HepG2 (cell line): ENCODE results near the gene GAGE10. TPM values are rescaled to one million over a fixed set of nuclear protein-coding genes. Genes with fewer than 3 reads are reported as not detected.

ENCODE experiments used
- AGO2 ChIP-seq: fragments of 200-400 bp; formaldehyde crosslinking; optimal IDR thresholded peaks from 2 replicates; pipeline ENCODE3; 2017; ENCODE audit warnings: mild to moderate bottlenecking, low read depth, low read length, moderate library complexity
- ETV6 ChIP-seq: sonication (generic); formaldehyde crosslinking; conservative IDR thresholded peaks from 2 replicates; pipeline ENCODE4 v1.4.0; 2020; ENCODE audit warnings: missing genetic modification reagents
- HMG20B ChIP-seq: conservative IDR thresholded peaks from 2 replicates; pipeline ENCODE4 v1.6.1; 2016; ENCODE audit warnings: missing genetic modification reagents, missing compliant biosample characterization
- HNRNPUL1 ChIP-seq: fragments of 200-400 bp; formaldehyde crosslinking; IDR thresholded peaks from 2 replicates; pipeline ENCODE4 v1.6.1; 2017; ENCODE audit warnings: low read depth, mild to moderate bottlenecking, low read length, moderate library complexity
- KDM6A ChIP-seq: IDR thresholded peaks from 2 replicates; pipeline ENCODE4 v1.6.1; 2016; ENCODE audit warnings: low read depth
- PAWR ChIP-seq: sonication (generic); formaldehyde crosslinking; IDR thresholded peaks from 2 replicates; pipeline ENCODE4 v1.4.0; 2020; ENCODE audit warnings: missing genetic modification reagents, mild to moderate bottlenecking, borderline replicate concordance
- POLR2AphosphoS5 ChIP-seq: IDR thresholded peaks from 2 replicates; pipeline ENCODE4 v1.6.1; 2012; ENCODE audit warnings: low read depth, low read length
- RELA ChIP-seq: sonication (generic); formaldehyde crosslinking; IDR thresholded peaks from 2 replicates; pipeline ENCODE4 v1.4.0; 2020; ENCODE audit warnings: missing genetic modification reagents
- ZFP1 ChIP-seq: IDR thresholded peaks from 2 replicates; pipeline ENCODE4 v1.6.1; 2016
- ZNF33A ChIP-seq: sonication (generic); formaldehyde crosslinking; IDR thresholded peaks from 2 replicates; pipeline ENCODE4 v1.5.1; 2020; ENCODE audit warnings: missing genetic modification reagents, mild to moderate bottlenecking, moderate library complexity, borderline replicate concordance
- ZNF747 ChIP-seq: sonication (generic); formaldehyde crosslinking; IDR thresholded peaks from 2 replicates; pipeline ENCODE4 v1.8.1; 2023; ENCODE audit warnings: missing genetic modification reagents, mild to moderate bottlenecking, borderline replicate concordance
- polyA plus RNA-seq, 8 experiments: library from polyadenylated mRNA; depleted of rRNA in 3 of 8; stranded (reverse) in 7 of 8; unstranded in 1 of 8; fragments of >200 nt; fragmentation: Illumina TruSeq in 4 of 8; extraction: Trizol in 4 of 8; gene quantifications; 2 replicates each; pipeline versions ENCODE4 v1.2.1 to v1.2.3, GENCODE V29; 2011 to 2016; ENCODE audit warnings: low read depth in 4 of 8, missing spikeins in 1 of 8, mixed read lengths in 1 of 8; ENCODE audit not compliant: insufficient read depth in 1 of 8
- total RNA-seq, 5 experiments: library from RNA; depleted of rRNA; stranded (reverse); fragments of >200 nt; fragmentation: Illumina TruSeq; extraction: Trizol; gene quantifications; 2 replicates each; pipeline ENCODE4 v1.2.3, GENCODE V29; 2016; ENCODE audit warnings: low read depth in 1 of 5
- TF ChIP-seq, protein P1 (sequence below): IDR thresholded peaks from 2 replicates; pipeline ENCODE4 v1.6.1; 2016; ENCODE audit warnings: mild to moderate bottlenecking, missing biosample characterization, missing genetic modification reagents
- TF ChIP-seq, protein P2 (sequence below): sonication (generic); formaldehyde crosslinking; IDR thresholded peaks from 2 replicates; pipeline ENCODE4 v1.9.0; 2021; ENCODE audit warnings: missing genetic modification reagents, mild to moderate bottlenecking, borderline replicate concordance
- TF ChIP-seq, protein P3 (sequence below): sonication (generic); formaldehyde crosslinking; IDR thresholded peaks from 2 replicates; pipeline ENCODE4 v1.4.0; 2020; ENCODE audit warnings: missing genetic modification reagents
- TF ChIP-seq, protein P4 (sequence below): sonication (generic); formaldehyde crosslinking; IDR thresholded peaks from 2 replicates; pipeline ENCODE4 v1.4.0; 2020; ENCODE audit warnings: missing genetic modification reagents
- TF ChIP-seq, protein P5 (sequence below), 2 experiments: sonication (generic) in 1 of 2; formaldehyde crosslinking in 1 of 2; IDR thresholded peaks; 2 replicates each; pipeline versions ENCODE4 v1.4.0 to v1.6.1; 2016 to 2020; ENCODE audit warnings: borderline replicate concordance in 1 of 2, low read depth in 1 of 2, mild to moderate bottlenecking in 1 of 2, missing genetic modification reagents in 1 of 2
- TF ChIP-seq, protein P6 (sequence below): sonication (generic); formaldehyde crosslinking; IDR thresholded peaks from 2 replicates; pipeline ENCODE4 v1.8.0; 2022; ENCODE audit warnings: mild to moderate bottlenecking, missing genetic modification reagents, moderate library complexity

GAGE10 gene
- total and polyA plus RNA-seq, 2 of the 13 experiments (the other 11 are each of a cell fraction or from before 2014, with no cell fraction given): not detected

DNA sequence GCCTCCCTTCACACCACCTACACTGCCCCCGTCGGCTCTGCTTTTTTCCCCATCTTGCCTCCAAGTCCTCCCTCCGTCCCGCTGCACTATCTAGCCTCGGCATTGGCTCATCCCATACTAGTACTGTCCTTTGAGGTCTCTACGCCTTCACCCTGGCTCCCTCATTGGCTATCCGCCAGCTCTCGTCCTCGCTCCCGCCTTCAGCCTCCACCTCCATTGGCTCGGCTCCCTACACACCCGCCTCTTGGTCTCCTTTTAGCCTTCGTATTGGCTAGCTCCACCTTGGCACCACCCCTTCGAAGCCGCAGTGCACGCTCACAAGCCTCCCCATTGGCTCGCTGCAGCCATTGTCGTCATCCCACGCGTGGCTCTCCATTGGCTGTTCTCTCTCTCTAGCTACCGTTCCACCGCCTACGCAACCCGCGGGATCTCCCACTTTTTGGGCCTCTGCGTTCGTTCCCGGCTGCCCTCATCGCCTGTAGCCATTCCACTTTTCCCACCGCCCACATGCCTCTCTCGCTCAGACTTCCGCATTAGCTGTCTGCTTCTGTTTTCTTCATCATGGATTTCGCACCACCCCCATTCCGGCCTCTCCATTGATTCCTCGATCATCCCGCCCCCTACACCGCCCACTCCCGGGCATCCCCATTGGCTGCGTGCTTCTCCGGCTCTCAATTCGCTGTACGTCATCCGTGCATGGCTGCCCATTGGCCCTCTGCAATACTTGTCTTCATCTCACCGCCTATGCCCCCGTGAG is 34.3 kb upstream of the GAGE10 start (continued):
- TF ChIP-seq, protein P1, sequence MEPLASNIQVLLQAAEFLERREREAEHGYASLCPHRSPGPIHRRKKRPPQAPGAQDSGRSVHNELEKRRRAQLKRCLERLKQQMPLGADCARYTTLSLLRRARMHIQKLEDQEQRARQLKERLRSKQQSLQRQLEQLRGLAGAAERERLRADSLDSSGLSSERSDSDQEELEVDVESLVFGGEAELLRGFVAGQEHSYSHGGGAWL (CRISPR knock-in tag): no peak
- TF ChIP-seq HNRNPUL1: no peak
- TF ChIP-seq POLR2AphosphoS5: peak; percentile 72
- no peak for TF ChIP-seq ZNF747 (CRISPR knock-in tag)
- no peak for TF ChIP-seq ETV6 (CRISPR knock-in tag)
- TF ChIP-seq ZFP1: no peak
- no peak for TF ChIP-seq RELA (CRISPR knock-in tag)
- TF ChIP-seq, protein P2, sequence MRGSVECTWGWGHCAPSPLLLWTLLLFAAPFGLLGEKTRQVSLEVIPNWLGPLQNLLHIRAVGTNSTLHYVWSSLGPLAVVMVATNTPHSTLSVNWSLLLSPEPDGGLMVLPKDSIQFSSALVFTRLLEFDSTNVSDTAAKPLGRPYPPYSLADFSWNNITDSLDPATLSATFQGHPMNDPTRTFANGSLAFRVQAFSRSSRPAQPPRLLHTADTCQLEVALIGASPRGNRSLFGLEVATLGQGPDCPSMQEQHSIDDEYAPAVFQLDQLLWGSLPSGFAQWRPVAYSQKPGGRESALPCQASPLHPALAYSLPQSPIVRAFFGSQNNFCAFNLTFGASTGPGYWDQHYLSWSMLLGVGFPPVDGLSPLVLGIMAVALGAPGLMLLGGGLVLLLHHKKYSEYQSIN (CRISPR knock-in tag): no peak
- TF ChIP-seq, protein P3, sequence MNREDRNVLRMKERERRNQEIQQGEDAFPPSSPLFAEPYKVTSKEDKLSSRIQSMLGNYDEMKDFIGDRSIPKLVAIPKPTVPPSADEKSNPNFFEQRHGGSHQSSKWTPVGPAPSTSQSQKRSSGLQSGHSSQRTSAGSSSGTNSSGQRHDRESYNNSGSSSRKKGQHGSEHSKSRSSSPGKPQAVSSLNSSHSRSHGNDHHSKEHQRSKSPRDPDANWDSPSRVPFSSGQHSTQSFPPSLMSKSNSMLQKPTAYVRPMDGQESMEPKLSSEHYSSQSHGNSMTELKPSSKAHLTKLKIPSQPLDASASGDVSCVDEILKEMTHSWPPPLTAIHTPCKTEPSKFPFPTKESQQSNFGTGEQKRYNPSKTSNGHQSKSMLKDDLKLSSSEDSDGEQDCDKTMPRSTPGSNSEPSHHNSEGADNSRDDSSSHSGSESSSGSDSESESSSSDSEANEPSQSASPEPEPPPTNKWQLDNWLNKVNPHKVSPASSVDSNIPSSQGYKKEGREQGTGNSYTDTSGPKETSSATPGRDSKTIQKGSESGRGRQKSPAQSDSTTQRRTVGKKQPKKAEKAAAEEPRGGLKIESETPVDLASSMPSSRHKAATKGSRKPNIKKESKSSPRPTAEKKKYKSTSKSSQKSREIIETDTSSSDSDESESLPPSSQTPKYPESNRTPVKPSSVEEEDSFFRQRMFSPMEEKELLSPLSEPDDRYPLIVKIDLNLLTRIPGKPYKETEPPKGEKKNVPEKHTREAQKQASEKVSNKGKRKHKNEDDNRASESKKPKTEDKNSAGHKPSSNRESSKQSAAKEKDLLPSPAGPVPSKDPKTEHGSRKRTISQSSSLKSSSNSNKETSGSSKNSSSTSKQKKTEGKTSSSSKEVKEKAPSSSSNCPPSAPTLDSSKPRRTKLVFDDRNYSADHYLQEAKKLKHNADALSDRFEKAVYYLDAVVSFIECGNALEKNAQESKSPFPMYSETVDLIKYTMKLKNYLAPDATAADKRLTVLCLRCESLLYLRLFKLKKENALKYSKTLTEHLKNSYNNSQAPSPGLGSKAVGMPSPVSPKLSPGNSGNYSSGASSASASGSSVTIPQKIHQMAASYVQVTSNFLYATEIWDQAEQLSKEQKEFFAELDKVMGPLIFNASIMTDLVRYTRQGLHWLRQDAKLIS (CRISPR knock-in tag): no peak
- TF ChIP-seq, protein P4, sequence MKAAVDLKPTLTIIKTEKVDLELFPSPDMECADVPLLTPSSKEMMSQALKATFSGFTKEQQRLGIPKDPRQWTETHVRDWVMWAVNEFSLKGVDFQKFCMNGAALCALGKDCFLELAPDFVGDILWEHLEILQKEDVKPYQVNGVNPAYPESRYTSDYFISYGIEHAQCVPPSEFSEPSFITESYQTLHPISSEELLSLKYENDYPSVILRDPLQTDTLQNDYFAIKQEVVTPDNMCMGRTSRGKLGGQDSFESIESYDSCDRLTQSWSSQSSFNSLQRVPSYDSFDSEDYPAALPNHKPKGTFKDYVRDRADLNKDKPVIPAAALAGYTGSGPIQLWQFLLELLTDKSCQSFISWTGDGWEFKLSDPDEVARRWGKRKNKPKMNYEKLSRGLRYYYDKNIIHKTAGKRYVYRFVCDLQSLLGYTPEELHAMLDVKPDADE (CRISPR knock-in tag): no peak
- TF ChIP-seq, protein P5, sequence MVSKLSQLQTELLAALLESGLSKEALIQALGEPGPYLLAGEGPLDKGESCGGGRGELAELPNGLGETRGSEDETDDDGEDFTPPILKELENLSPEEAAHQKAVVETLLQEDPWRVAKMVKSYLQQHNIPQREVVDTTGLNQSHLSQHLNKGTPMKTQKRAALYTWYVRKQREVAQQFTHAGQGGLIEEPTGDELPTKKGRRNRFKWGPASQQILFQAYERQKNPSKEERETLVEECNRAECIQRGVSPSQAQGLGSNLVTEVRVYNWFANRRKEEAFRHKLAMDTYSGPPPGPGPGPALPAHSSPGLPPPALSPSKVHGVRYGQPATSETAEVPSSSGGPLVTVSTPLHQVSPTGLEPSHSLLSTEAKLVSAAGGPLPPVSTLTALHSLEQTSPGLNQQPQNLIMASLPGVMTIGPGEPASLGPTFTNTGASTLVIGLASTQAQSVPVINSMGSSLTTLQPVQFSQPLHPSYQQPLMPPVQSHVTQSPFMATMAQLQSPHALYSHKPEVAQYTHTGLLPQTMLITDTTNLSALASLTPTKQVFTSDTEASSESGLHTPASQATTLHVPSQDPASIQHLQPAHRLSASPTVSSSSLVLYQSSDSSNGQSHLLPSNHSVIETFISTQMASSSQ (IDR thresholded peaks at IDR 0.05; ENCODE audit: low read depth): no peak
- TF ChIP-seq, protein P5 (CRISPR knock-in tag; IDR thresholded peaks at IDR 0.05; ENCODE audit: borderline replicate concordance): no peak
- no peak for TF ChIP-seq AGO2
- TF ChIP-seq PAWR (CRISPR knock-in tag): no peak
- TF ChIP-seq, protein P6, sequence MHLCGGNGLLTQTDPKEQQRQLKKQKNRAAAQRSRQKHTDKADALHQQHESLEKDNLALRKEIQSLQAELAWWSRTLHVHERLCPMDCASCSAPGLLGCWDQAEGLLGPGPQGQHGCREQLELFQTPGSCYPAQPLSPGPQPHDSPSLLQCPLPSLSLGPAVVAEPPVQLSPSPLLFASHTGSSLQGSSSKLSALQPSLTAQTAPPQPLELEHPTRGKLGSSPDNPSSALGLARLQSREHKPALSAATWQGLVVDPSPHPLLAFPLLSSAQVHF (CRISPR knock-in tag): no peak
- no peak for TF ChIP-seq ZNF33A (CRISPR knock-in tag)
- TF ChIP-seq KDM6A (CRISPR knock-in tag): no peak
- no peak for TF ChIP-seq HMG20B (CRISPR knock-in tag)
